HG02943 (cell line): ENCODE data around the gene PDHX.
A peak's percentile ranks its signal among the peaks of the same experiment; 100 is the strongest.
"Not testable (repeated sequence)": the region's sequence is repeated elsewhere in the genome, so short reads cannot be mapped to it uniquely, and the experiment has no call there.

Experiments used
- ATAC-seq: cut with Tn5 transposase; IDR thresholded peaks from one replicate; pipeline ENCODE4 v1.9.1; 2021; ENCODE audit warnings: mild to moderate bottlenecking, low read depth, moderate library complexity; ENCODE audit not compliant: unreplicated experiment

The PDHX gene

GRCh38 chr11:35013514-35014233 lies 97.3 kb downstream of the PDHX start:
- no peak for ATAC-seq

- ATAC-seq: no peak
These were observed 97.9 kb downstream of the PDHX start for GRCh38 chr11:35014346-35014745.

- ATAC-seq: no peak
These were observed 99.4 kb downstream of the PDHX start for GRCh38 chr11:35015621-35016387.

- ATAC-seq: no peak
These were observed 100.5 kb downstream of the PDHX start for GRCh38 chr11:35016916-35017315.

GRCh38 chr11:35017528-35018342 lies 101.3 kb downstream of the PDHX start:
- no peak for ATAC-seq

GRCh38 chr11:35021589-35021988 lies 105.2 kb downstream of the PDHX start:
- ATAC-seq: no peak

- ATAC-seq: not testable (repeated sequence)
These were observed 107.5 kb downstream of the PDHX start for GRCh38 chr11:35023940-35024339.

GRCh38 chr11:35028007-35028406 lies 111.6 kb downstream of the PDHX start:
- not testable (repeated sequence) for ATAC-seq

- no peak for ATAC-seq
These were observed 113.7 kb downstream of the PDHX start for GRCh38 chr11:35029979-35030682.

GRCh38 chr11:35030716-35031213 lies 114.3 kb downstream of the PDHX start:
- no peak for ATAC-seq

- no peak for ATAC-seq
These were observed 114.9 kb downstream of the PDHX start for GRCh38 chr11:35031346-35031745.

- ATAC-seq: no peak
These were observed 115.4 kb downstream of the PDHX start for GRCh38 chr11:35031867-35032266.

GRCh38 chr11:35033011-35033410 lies 116.6 kb downstream of the PDHX start:
- ATAC-seq: no peak

- no peak for ATAC-seq
These were observed 118.0 kb downstream of the PDHX start for GRCh38 chr11:35034401-35034800.

GRCh38 chr11:35035894-35036408 lies 119.5 kb downstream of the PDHX start:
- ATAC-seq: no peak

- no peak for ATAC-seq
These were observed 120.2 kb downstream of the PDHX start for GRCh38 chr11:35036639-35037038.

- ATAC-seq: no peak
These were observed 122.0 kb downstream of the PDHX start for GRCh38 chr11:35038211-35038928.

- no peak for ATAC-seq
These were observed 122.7 kb downstream of the PDHX start for GRCh38 chr11:35039076-35039475.

GRCh38 chr11:35040221-35040942 lies 124.0 kb downstream of the PDHX start:
- ATAC-seq: peak; percentile 55
